ENCODE results near the gene STAB1. TPM values are rescaled to one million over a fixed set of nuclear protein-coding genes. Genes with fewer than 3 reads are reported as not detected.

The STAB1 gene
- total RNA-seq, 1 donor from 2014 or later = 0.42 TPM

DNA sequence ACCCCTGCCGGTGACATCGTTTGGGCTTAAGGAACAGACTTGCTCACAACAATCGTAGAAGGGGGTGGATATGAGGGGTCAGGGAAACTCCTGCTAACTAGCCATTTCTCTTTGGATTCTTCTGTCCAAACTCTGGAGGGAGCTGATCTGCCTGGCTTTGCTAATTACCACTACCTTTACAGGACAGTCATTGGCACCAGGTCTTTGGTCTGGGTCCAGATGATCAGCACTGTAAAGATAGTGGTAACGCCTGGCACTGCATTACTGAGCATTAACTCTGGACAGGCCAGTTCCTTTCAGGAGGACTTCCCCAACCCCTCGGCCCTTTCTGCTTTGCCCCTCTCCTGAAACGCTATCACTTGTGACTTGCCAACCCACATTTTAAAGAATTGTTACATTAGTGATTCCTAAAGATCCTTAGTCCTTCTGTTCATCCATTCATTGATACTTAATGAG, 42.1 kb downstream of the STAB1 start:
- DNase-seq (ENCODE audit: low read depth) = no peak
- TF ChIP-seq, protein P1, sequence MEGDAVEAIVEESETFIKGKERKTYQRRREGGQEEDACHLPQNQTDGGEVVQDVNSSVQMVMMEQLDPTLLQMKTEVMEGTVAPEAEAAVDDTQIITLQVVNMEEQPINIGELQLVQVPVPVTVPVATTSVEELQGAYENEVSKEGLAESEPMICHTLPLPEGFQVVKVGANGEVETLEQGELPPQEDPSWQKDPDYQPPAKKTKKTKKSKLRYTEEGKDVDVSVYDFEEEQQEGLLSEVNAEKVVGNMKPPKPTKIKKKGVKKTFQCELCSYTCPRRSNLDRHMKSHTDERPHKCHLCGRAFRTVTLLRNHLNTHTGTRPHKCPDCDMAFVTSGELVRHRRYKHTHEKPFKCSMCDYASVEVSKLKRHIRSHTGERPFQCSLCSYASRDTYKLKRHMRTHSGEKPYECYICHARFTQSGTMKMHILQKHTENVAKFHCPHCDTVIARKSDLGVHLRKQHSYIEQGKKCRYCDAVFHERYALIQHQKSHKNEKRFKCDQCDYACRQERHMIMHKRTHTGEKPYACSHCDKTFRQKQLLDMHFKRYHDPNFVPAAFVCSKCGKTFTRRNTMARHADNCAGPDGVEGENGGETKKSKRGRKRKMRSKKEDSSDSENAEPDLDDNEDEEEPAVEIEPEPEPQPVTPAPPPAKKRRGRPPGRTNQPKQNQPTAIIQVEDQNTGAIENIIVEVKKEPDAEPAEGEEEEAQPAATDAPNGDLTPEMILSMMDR (IDR thresholded peaks at IDR 0.05; ENCODE audit: insufficient read depth, low read length, poor library complexity, severe bottlenecking) = no peak
- H3K27me3 ChIP-seq (ENCODE audit: control insufficient read depth, insufficient read depth, low read length) = no peaks in the 10 kb centered on the region

DNA sequence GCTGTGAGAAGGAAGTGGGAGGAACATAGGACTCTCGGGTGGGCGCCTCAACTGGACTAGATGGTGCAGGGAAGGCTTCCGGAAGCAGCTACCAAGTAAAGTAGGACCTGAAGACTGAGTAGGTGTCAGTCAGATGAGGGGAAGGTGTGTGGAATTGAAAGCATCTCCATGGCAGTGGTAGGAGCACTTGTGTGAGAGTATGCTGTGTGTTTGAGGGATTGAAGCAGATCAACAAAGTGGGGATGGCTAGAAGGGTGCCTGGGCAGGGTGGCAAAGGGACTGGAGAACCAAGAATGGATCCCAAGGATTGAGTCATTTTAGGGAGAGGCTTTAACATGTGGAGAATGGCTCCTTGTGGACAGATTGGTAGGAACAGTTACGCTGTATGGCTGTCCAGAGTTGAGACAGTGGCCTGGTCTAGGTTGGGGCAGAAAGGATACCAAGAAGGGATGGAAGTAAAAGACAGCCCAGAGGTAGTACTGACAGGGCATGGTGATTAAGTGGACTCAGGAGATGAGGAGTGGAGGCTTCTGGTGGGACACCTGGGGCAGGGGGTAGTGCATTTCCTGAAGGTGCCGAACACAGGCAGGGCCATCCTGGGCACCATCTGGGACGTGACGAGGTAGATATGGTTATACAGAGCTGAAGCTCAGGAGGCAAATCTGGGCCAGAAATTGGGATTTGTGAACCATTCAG, 42.7 kb downstream of the STAB1 start:
- H3K36me3 ChIP-seq (ENCODE audit: control insufficient read depth, insufficient read depth, low read length) = no peaks in the 10 kb centered on the region
- TF ChIP-seq, protein P1 (IDR thresholded peaks at IDR 0.05; ENCODE audit: insufficient read depth, low read length, poor library complexity, severe bottlenecking) = no peak
- H3K4me3 ChIP-seq (ENCODE audit: low read depth, low read length) = peak overlapping the region; percentile 68
- DNase-seq (ENCODE audit: low read depth) = no peak
- H3K27me3 ChIP-seq (ENCODE audit: control insufficient read depth, insufficient read depth, low read length) = no peaks in the 10 kb centered on the region

More for the DNA sequence above, 42.1 kb downstream of the STAB1 start:
- no peaks in the 10 kb centered on the region for H3K36me3 ChIP-seq (ENCODE audit: control insufficient read depth, insufficient read depth, low read length)
- H3K4me3 ChIP-seq (ENCODE audit: low read depth, low read length) = peak overlapping the region; percentile 68

DNA sequence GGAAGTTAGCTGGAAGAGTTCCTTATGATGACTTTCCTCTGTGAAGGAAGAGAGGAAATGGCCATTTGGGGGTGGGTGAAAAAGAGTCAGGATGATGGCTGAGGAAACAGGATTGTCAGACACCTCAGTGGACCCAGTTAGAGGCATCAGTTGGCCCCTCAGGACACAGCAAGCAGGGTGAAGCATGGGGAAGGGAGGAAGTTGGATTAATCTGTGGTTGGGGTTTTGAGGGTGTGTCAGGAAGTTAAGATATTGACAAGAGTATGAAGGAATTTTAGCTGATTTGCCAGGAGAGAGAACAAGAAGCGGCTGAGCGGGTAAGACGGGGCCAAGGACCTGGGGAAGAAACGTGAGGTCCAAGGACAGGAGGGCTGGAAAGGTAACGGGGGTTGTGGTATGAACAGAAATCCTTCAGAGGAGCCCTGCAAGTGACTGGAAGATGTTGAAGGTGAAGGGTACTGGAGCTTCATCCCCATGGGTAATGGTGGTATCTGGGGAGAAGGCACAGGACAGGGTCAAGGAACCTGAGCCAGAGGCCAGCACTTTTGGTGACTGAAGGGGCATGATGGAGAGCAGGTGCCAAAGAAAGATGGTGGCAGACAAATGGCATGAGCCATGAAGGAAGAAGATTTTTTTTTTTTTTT, 44.0 kb downstream of the STAB1 start:
- TF ChIP-seq, protein P1 (IDR thresholded peaks at IDR 0.05; ENCODE audit: insufficient read depth, low read length, poor library complexity, severe bottlenecking) = no peak
- no peaks in the 10 kb centered on the region for H3K27me3 ChIP-seq (ENCODE audit: control insufficient read depth, insufficient read depth, low read length)

GRCh38 chr3:52541050-52541449, 45.9 kb downstream of the STAB1 start:
- TF ChIP-seq, protein P1 (IDR thresholded peaks at IDR 0.05; ENCODE audit: insufficient read depth, low read length, poor library complexity, severe bottlenecking) = no peak
- DNase-seq (ENCODE audit: low read depth) = no peak
- H3K36me3 ChIP-seq (ENCODE audit: control insufficient read depth, insufficient read depth, low read length) = no peaks in the 10 kb centered on the region
- no peaks in the 10 kb centered on the region for H3K27me3 ChIP-seq (ENCODE audit: control insufficient read depth, insufficient read depth, low read length)
- H3K4me3 ChIP-seq (ENCODE audit: low read depth, low read length) = no peak overlapping the region

More for the DNA sequence above, 44.0 kb downstream of the STAB1 start:
- Histone ChIP-seq H3K4me3 (ENCODE audit: low read depth, low read length) (no peak overlapping the region), H3K36me3 (ENCODE audit: control insufficient read depth, insufficient read depth, low read length) (no peaks in the 10 kb centered on the region)
- no peak for DNase-seq (ENCODE audit: low read depth)

- H3K27me3 ChIP-seq (ENCODE audit: control insufficient read depth, insufficient read depth, low read length) = no peaks in the 10 kb centered on the region
- H3K4me3 ChIP-seq (ENCODE audit: low read depth, low read length) = no peak overlapping the region
- no peak for DNase-seq (ENCODE audit: low read depth)
- H3K36me3 ChIP-seq (ENCODE audit: control insufficient read depth, insufficient read depth, low read length) = no peaks in the 10 kb centered on the region
- TF ChIP-seq, protein P1 (IDR thresholded peaks at IDR 0.05; ENCODE audit: insufficient read depth, low read length, poor library complexity, severe bottlenecking) = no peak
Measured at GRCh38 chr3:52544937-52545336, 49.8 kb downstream of the STAB1 start.
